Parathyroid adenoma (tissue), 2 donors: Measurements from ENCODE around the gene INPP5A.

Experiments
- H2AFZ ChIP-seq: fragments of 300-600 bp; sonication (generic); one replicate; pipeline ENCODE4 v1.7.0; 2017; ENCODE audit warnings: antibody characterized with exemption, mild to moderate bottlenecking
- H3K27ac ChIP-seq: fragments of 300-600 bp; sonication (generic); one replicate; pipeline ENCODE4 v1.7.0; 2017
- H3K27me3 ChIP-seq: fragments of 300-600 bp; sonication (generic); one replicate; pipeline ENCODE4 v1.7.0; 2017; ENCODE audit warnings: low read length; ENCODE audit not compliant: control insufficient read depth, insufficient read depth
- H3K36me3 ChIP-seq: fragments of 300-600 bp; sonication (generic); one replicate; pipeline ENCODE4 v1.7.0; 2017; ENCODE audit warnings: low read length; ENCODE audit not compliant: control insufficient read depth, insufficient read depth
- H3K4me1 ChIP-seq: fragments of 300-600 bp; sonication (generic); one replicate; pipeline ENCODE4 v1.7.0; 2017; ENCODE audit warnings: control low read depth
- H3K4me2 ChIP-seq: fragments of 300-600 bp; sonication (generic); one replicate; pipeline ENCODE4 v1.7.0; 2017; ENCODE audit warnings: low read length
- H3K4me3 ChIP-seq: fragments of 300-600 bp; sonication (generic); one replicate; pipeline ENCODE4 v1.7.0; 2017; ENCODE audit warnings: low read depth, low read length
- H3K79me2 ChIP-seq: fragments of 300-600 bp; sonication (generic); one replicate; pipeline ENCODE4 v1.7.0; 2017; ENCODE audit warnings: control low read depth
- H3K9ac ChIP-seq: fragments of 300-600 bp; sonication (generic); one replicate; pipeline ENCODE4 v1.7.0; 2017; ENCODE audit warnings: mild to moderate bottlenecking
- H3K9me3 ChIP-seq: fragments of 300-600 bp; sonication (generic); one replicate; pipeline ENCODE4 v1.7.0; 2017; ENCODE audit warnings: low read length; ENCODE audit not compliant: control insufficient read depth
- TF ChIP-seq, protein P1 (sequence below): fragments of 300-600 bp; sonication (generic); IDR thresholded peaks from one replicate; pipeline ENCODE4 v1.7.0; 2017; ENCODE audit warnings: antibody characterized with exemption, mild to moderate bottlenecking
- donor health status: primary hyperparathyroidism.

INPP5A gene

GRCh38 chr10:132582137-132582536 is 44.5 kb downstream of the INPP5A start:
- TF ChIP-seq, protein P1, sequence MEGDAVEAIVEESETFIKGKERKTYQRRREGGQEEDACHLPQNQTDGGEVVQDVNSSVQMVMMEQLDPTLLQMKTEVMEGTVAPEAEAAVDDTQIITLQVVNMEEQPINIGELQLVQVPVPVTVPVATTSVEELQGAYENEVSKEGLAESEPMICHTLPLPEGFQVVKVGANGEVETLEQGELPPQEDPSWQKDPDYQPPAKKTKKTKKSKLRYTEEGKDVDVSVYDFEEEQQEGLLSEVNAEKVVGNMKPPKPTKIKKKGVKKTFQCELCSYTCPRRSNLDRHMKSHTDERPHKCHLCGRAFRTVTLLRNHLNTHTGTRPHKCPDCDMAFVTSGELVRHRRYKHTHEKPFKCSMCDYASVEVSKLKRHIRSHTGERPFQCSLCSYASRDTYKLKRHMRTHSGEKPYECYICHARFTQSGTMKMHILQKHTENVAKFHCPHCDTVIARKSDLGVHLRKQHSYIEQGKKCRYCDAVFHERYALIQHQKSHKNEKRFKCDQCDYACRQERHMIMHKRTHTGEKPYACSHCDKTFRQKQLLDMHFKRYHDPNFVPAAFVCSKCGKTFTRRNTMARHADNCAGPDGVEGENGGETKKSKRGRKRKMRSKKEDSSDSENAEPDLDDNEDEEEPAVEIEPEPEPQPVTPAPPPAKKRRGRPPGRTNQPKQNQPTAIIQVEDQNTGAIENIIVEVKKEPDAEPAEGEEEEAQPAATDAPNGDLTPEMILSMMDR: no peak
- Histone ChIP-seq H3K27ac (no peak overlapping the region), H3K4me2 (no peak overlapping the region)

DNA sequence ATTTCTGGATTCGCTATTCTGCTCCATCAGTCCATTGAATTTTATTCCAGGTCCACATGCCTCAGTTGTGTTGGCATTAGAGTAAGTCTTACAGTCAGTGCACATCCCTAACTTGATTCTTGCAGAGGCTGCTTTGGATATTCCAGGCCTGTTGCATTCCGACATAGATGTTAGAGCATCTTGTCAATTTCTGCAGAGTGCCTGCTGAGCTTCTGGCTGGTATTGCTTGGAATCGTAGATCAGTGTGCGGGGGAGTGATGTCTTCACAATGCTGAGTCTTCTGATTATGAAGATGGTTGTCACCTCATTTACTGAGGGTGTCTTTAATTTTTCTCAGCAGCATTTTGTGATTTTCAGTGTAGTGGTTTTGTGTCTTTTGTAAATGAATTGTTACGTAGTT is 45.2 kb downstream of the INPP5A start:
- Histone ChIP-seq H3K4me3 (no peak overlapping the region), H3K79me2 (peaks cover 50% of the 10 kb centered on the region), H2AFZ (no peak overlapping the region), H3K36me3 (no peaks in the 10 kb centered on the region), H3K27ac (no peak overlapping the region), H3K9me3 (no peaks in the 10 kb centered on the region), H3K27me3 (no peaks in the 10 kb centered on the region), H3K4me1 (no peaks in the 10 kb centered on the region), H3K9ac (no peak overlapping the region), H3K4me2 (no peak overlapping the region)
- TF ChIP-seq, protein P1: no peak

More at GRCh38 chr10:132582137-132582536, 44.5 kb downstream of the INPP5A start:
- H3K36me3 ChIP-seq: no peaks in the 10 kb centered on the region
- H3K4me1 ChIP-seq: no peaks in the 10 kb centered on the region
- no peak overlapping the region for H3K4me3 ChIP-seq
- no peak overlapping the region for H3K9ac ChIP-seq
- no peaks in the 10 kb centered on the region for H3K27me3 ChIP-seq
- H3K9me3 ChIP-seq: no peaks in the 10 kb centered on the region
- H3K79me2 ChIP-seq: peaks cover 50% of the 10 kb centered on the region
- no peak overlapping the region for H2AFZ ChIP-seq

DNA sequence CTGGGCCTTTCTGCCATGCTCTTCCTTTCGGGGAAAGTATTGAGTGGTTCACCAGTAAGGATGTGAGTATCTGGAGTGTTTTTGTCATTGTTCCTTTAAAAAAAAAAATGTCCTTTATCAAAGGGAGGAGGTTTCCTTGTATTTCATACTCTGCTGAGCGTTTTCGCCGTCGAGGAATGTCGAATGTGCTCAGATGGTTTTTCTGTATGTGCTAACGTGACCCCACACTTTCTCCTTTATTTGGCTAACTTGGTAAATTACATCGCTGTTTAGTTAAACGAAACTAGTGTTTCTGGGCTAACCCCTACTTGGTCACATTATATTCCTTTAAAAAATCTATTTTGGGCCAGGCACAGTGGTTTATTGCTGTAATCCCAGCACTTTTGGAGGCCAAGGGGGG is 45.9 kb downstream of the INPP5A start:
- H3K27me3 ChIP-seq: no peaks in the 10 kb centered on the region
- H3K36me3 ChIP-seq: no peaks in the 10 kb centered on the region
- H3K9me3 ChIP-seq: no peaks in the 10 kb centered on the region
- H3K4me2 ChIP-seq: no peak overlapping the region
- H3K4me1 ChIP-seq: no peaks in the 10 kb centered on the region
- no peak overlapping the region for H3K9ac ChIP-seq
- H3K79me2 ChIP-seq: peaks cover 46% of the 10 kb centered on the region
- TF ChIP-seq, protein P1: no peak
- H3K4me3 ChIP-seq: no peak overlapping the region
- no peak overlapping the region for H2AFZ ChIP-seq
- no peak overlapping the region for H3K27ac ChIP-seq

GRCh38 chr10:132584081-132584480 is 46.5 kb downstream of the INPP5A start:
- H3K4me2 ChIP-seq: no peak overlapping the region
- H3K9me3 ChIP-seq: no peaks in the 10 kb centered on the region
- H3K79me2 ChIP-seq: peaks cover 48% of the 10 kb centered on the region
- no peaks in the 10 kb centered on the region for H3K27me3 ChIP-seq
- no peak overlapping the region for H3K4me3 ChIP-seq
- no peak overlapping the region for H3K27ac ChIP-seq
- no peak overlapping the region for H2AFZ ChIP-seq
- TF ChIP-seq, protein P1: no peak
- H3K4me1 ChIP-seq: no peaks in the 10 kb centered on the region
- no peaks in the 10 kb centered on the region for H3K36me3 ChIP-seq
- H3K9ac ChIP-seq: no peak overlapping the region
